CD4-positive, alpha-beta T cell treated with Interleukin-1 beta for 1 hour (primary cell): ENCODE data around the gene LIPM.

ENCODE experiments used
- DNase-seq, 2 donors: peaks; one replicate each; pipeline ENCODE4 v3.0.0-alpha.2; 2020 to 2022

Gene LIPM, protein sequence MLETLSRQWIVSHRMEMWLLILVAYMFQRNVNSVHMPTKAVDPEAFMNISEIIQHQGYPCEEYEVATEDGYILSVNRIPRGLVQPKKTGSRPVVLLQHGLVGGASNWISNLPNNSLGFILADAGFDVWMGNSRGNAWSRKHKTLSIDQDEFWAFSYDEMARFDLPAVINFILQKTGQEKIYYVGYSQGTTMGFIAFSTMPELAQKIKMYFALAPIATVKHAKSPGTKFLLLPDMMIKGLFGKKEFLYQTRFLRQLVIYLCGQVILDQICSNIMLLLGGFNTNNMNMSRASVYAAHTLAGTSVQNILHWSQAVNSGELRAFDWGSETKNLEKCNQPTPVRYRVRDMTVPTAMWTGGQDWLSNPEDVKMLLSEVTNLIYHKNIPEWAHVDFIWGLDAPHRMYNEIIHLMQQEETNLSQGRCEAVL

DNA sequence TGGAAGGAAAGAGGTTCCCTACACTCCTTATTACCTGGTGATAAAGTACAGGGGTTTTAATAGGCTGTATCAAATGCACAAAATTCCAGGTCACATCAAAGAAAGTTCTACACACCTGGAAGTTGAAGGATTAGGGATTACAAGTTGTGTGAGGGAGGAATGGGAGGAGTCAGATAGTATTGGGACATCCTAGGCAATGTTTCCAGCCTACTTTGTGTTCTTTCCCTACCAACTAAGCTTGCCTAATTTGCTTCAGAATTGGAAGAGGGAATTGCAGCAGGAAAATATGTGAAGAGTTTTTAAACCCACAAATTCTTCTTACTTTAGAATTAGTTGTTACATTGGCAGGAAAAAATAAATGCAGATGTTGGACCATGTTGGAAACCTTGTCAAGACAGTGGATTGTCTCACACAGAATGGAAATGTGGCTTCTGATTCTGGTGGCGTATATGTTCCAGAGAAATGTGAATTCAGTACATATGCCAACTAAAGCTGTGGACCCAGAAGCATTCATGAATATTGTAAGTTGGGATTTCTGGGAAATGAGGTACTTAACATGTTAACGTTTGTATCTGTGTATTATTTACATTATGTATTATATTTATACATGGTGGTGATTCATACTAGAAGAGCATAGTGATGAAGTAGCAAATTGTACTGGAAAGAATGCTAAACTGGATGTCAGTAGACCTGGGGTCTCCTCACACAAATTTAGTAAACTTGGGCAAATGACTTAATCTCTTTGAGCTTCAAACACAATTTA lies at the start of gene LIPM:
LIPM (plus strand) TSS at position 208 of the 763 bp plus-strand sequence; CDS start at position 375, 167 bp downstream.
- no peak for DNase-seq

DNA sequence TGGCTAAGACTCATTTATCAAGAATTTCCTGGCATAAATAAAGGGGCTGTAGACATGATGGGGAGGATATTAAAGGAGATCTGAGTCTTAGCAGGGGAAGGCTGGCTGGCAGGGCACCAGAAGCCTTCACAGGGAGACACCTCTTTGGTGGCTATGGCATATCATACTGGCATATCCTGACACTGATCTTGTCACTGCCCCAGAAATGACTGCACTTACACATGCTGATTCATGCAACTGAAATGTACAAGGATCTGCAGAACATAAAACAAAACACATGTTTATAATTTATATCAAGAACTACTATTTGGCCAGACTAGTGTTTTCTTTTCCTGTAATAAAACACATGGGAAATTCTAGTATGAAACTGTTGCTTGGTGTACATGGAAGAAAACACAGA lies 48.2 kb upstream of the LIPM start:
- DNase-seq = no peak

DNA sequence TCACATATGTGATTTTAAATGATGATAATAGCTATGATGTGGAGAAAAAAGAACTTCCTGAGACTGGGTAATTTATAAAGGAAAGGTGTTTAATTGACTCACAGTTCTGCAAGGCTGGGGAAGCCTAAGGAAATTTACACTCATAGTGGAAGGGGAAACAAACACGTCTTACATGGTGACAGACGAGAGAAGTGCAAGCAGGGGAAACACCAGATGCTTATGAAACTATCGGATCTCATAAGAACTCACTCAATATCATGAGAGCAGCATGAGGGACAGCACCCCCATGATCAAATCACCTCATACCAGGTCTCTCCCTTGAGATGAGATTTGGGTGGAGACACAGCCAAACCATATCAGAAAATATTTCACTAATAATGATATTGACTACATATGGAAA lies 46.8 kb upstream of the LIPM start:
- peak in 1 of 2 donors; percentile 14 for DNase-seq

DNA sequence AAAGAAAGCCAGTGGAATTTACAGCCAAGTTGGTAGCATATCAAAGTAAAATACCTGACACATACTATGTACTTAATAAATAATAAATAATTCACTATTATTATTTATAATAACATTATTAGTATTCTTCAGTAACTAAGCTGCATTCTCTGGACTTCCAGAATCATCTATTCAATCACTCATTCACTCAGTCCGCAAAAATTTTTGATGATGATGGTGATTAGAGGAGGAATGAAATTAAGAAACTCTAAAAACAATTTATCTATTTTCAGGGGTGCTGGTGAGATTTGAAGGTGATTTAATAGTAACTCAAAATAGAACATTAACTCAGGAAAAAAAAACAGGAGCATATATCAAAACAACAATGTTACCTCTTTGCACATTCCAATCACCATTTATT lies 45.9 kb upstream of the LIPM start:
- DNase-seq = no peak

DNA sequence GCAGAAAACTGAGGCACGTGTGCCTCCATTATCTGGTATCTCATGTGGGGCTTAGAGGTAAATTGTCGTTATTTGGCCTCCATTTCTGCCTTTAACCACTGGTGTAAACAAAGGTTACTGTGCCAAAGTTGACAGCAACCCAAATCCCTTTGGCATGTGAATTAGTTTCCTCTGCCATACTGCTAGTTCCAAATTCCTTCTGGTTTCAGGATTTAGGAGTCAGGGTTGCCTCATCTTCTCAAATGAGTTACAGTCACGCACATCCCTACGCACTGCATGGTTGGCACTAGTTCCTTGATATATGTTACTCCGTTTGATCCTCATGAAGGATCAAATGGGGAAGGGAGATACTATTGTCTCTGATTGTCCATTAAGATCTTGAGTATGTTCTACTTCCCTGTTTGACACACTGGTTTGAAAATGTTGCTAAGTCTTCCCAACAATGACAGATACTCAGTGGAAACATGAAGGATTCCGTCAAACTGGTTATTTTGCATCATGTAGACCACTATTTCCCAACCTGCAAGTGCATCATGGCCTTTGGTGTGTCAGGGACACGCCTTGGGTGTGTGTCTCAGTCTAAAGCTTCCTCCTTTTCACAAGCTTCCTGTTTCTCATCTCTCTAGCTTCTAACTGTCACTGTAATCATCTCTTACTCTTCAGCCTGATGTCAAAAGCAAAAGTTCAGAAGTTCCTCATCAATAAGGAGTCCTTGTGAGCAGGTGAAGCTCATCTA lies 43.0 kb upstream of the LIPM start, which contains the start of gene LIPN:
LIPN (plus strand) TSS at position 655 of the 736 bp plus-strand sequence. CDS start 1,386 bp downstream, outside the sequence.
- peak; percentile 11 to 74 for DNase-seq

DNA sequence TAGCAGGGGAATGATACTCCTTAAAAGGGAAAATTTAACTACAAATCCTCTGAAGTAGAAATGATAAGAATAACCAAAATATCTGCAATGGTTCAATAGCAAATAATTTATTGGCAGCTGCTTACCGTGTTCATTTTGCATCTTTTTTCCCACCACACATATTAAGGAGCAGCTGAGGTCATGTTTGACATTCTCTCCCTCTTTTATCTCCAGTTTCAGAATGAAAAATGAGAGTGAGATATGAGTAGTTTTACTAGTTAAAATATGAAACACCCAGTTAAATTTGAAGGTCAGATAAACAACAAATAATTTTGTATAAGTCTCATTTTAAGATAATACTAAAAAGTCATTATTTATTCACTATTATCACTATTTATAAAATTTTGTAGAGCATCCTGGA lies 39.6 kb upstream of the LIPM start:
- no peak for DNase-seq

DNA sequence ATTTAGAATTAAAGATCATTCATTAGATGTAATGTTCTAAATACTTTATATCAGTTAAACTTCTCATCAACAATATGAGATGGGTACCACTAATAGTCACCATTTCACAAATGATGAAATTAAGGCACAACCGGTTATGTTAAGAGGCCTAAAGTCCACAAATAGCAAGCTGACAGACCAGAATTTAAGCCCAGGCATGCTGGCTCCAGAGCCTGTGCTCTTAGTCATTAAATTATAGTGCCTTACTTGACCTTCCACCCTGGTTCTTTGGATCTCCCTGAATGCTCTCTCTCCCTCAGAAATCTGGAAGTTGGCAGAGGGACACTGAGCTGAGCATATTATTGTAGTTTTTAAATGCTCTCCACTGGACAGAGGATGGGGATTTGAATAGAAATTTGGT lies 39.1 kb upstream of the LIPM start:
- DNase-seq = no peak

DNA sequence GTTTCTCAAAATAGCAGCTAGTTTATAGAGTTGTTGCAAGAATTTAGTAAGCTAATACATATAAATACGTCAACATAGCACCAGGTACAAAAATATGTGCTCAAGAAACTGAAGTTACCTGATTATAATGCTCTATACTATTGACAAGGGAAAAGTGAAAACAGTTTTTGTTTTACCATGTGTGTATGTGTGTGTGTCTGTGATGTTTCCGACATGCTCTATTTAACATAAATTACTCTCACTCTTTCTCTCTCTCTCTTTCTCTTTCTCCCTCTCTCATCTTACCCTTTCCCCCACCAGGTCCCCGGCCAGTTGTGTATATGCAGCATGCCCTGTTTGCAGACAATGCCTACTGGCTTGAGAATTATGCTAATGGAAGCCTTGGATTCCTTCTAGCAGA lies 38.4 kb upstream of the LIPM start:
- DNase-seq = no peak

DNA sequence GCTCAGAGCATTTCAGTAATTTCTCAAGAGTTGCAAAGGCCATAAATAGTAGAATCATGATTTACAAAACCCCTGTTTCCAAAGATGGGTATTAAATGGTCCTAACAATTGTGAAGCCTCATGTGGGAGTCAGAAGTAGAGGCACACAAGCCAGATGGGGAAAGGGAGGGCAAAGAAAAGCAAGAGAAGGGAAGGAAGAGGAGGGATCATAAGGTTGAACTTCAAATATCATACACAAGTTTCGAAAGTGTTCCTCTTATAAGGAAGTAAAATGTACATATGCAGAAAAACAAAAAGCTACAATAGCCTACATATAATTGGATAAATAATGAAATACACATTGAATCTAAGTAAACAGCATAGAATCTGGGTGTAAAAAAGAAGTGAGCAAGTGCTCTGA lies 36.7 kb upstream of the LIPM start:
- no peak for DNase-seq

DNA sequence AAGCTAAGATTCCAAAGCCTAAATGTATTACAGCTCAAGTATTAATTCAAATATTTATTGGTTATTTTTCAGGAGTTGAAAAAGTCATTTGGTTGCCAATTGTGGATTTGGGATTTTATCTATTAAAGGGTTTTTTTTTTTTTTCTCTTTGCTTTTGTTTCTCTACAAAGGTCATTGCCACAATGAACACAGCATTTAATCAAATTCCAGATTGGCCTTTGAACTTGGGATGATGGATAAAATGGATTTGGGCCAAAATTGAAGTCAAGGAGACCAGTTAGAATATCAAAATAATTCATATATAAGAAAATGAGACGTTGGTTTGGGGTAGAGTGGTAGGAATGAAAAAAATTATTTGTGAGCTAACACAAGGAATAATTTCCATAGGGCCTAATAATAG lies 33.1 kb upstream of the LIPM start:
- no peak for DNase-seq

DNA sequence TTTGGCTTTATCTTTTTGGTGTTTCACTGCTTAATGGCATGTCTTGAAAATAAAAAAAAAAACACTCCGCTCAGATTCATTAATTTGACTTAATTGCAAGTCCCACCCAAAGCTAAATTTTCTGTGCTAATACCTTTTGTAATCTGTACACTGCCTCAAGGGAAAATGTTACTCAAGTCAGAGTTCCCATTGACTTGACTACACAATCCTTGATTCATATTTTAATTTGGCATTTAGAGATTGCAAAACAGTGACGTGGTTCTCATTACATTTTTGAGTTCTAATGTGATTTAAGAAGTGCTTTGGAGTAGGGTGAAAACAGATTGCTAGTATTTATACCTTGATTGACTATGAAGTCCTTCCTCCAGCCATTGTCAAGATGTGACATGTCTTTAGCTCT lies 21.3 kb upstream of the LIPM start:
- no peak for DNase-seq

DNA sequence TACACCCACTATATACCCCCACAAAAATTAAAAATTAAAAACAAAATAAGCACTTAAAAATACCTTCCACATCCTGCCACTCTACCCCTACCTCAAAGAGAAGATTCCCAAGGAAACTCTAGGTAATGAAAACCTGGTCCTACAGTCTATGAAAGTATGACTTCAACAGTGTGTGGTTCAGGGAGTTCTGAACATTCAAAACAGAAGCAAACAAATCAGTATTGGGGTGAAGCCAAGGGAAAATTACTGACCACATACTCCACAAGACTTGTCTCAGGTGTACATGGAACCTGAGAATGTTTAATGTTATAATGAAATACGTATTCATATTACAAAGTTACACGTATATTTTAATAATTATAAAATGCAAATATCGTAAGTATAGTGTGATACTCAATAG lies 20.3 kb upstream of the LIPM start:
- DNase-seq = no peak

DNA sequence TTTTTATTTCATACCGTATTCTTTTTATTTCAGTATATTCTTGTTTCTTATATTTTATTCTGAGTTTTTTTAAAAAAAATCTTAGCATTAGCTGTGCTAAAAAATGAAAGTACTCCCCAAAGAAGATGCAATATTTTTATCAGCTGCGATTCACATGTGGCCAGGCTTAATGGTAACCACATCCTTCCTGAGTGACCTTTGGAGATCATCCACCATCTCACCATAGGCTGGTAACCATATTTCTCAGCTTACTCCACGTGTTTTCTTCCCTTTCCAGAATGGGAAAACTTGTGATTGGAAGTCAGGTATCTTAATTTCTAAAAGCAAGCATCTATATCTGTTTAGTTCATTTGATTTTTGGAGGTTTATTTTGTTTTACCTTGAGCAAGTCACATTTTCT lies 18.8 kb upstream of the LIPM start:
- DNase-seq = no peak

DNA sequence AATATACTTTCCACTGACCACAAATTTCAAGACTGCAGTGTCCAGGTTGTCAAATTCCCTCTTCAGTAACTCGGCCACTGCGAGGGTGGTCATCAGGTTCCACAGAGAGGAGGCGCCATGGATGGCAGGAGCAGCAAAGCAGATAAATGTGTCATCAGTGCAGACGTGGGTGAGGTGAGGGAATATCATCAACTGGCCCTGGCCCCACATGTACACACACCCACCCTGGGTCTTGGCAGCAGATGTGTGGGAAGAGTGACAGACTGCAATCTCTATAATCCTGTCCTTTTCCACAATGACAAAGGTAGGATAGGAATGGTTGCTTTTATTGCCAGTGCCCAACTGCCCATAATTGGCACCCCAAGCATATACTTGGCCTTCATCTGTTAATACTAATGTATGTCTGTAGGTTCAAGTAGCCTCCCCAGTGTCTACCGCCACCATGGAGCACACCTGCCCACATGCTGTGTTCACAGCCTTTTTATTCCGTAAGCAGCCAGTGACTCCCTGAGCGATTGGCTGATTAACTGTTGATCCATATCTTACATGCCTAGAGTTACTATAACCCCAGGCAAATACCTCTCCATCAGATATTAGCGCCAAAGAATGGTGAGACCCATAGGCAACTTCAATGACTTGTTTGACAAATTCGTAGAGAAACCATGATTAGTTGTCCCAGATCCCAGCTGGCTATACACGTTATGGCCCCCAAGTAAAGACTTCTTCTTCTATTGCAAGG lies 16.3 kb upstream of the LIPM start:
- no peak for DNase-seq

DNA sequence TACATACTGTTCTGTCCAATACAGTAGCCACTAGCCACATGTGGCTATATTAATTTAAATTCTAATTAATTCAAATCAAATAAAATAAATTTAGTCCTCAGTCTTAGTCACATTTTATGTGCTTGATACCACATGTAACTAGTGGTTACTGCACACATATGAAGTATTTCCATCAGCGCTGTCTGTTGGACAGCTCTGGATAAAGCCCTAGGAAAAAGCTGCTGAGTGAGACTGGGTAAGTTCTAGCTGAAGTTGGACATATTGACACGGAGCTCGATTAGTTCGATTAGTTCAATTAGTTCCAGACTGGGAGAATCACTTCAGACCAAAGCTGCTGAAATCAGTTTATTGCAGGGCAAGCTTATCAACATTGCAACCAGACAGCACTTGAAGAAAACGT lies 15.1 kb upstream of the LIPM start:
- DNase-seq = no peak

DNA sequence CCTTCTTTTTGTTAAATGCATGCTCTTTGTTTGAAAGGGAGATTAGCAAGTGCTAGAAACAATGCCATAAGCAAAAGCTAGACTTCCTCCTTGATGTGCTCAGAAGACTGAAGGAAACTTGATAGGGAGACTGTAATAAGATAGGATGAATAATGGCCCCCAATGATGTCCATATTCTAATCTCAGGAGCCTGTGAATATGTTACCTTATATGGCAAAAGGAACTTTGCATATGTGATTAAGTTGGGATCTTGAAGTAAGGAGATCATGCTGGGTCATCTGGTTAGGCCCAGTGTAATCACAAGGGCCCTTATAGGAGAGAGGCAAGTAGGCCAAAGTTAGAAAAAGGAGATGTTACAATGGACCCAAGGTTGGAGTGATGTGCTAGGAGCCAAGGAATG lies 13.6 kb upstream of the LIPM start:
- DNase-seq = no peak

DNA sequence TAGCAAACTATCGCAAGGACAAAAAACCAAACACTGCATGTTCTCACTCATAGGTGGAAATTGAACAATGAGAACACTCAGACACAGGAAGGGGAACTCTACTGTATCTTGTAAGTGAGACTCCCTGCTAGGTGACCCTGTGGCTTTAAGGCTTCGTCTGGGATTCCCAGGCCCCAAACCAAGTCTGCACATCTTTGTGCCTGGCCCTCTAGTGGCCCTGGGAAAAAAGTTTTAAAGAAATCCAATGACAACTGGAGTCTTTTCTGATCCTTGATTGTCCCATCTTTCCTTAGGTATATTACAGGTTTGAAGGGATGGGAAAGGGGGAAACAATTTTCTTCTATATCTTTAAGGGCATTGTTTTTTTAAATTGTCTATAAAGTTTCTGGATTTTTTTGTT lies 10.6 kb upstream of the LIPM start:
- peak in 1 of 2 donors; percentile 24 for DNase-seq

DNA sequence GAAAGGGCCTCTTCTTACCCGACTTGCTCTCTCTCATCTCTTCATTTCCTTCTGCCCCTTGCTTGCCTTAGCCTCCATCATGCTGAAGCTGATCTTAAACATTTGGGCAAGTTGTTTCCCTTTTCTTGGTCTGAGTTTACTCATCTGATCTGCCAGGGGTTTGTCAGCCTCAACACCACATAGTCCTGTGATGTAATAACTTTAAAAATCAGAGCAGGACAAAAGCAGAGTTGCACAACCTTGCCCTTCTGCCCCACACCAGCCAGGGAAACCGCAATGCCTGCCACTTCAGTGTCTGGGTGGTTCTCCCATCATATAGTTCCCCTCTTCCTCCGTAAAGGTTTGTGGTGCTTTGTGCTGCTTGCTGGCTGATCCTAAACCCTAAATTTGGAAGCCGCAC lies 9.9 kb upstream of the LIPM start:
- DNase-seq = peak; percentile 4 to 71

DNA sequence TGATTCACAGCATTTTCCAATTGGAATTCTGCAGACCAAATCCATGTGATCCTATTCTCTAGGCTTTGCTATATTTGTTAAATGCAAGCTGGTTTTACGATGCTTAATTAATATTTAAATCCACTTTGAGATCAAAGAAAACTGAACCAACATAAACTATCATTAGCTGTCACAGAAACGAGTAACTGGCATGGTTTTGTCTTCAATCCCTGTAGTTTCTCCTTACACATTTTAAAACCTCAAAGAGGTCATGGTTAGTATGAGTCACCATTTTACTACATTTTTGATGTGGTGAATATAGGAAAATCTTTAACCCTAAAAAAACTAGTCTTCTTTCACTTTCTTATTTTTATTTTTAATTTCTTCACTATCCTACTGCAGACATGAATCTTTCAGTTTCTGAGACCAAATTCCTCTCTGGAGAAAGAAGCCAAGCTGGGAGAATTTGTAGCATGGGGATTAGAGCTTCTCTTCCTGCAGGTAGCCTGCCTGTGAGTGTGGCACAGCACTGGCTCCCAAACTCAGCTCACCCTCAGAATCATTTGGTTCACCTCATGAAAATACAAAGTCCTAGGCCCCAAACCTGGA lies 8.7 kb upstream of the LIPM start:
- DNase-seq = peak in 1 of 2 donors; percentile 8

DNA sequence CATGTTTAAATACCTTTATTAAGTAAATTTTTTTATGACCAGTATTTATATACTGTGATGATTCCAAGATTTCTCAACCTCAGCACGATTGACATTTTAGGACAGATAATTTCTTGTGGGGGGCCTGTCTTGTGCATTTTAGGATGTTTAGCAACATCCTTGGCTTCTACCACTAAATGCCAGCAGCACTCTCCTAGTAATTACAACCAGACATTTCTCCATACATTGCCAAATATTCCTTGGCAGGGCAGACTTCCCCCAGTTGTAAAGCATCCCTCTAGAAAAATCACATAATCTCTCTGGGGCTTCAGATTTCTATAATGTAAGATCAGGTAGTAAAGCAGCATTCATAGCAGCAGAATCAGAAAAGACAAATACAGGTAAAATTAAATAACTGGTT lies 7.8 kb upstream of the LIPM start:
- DNase-seq = no peak

DNA sequence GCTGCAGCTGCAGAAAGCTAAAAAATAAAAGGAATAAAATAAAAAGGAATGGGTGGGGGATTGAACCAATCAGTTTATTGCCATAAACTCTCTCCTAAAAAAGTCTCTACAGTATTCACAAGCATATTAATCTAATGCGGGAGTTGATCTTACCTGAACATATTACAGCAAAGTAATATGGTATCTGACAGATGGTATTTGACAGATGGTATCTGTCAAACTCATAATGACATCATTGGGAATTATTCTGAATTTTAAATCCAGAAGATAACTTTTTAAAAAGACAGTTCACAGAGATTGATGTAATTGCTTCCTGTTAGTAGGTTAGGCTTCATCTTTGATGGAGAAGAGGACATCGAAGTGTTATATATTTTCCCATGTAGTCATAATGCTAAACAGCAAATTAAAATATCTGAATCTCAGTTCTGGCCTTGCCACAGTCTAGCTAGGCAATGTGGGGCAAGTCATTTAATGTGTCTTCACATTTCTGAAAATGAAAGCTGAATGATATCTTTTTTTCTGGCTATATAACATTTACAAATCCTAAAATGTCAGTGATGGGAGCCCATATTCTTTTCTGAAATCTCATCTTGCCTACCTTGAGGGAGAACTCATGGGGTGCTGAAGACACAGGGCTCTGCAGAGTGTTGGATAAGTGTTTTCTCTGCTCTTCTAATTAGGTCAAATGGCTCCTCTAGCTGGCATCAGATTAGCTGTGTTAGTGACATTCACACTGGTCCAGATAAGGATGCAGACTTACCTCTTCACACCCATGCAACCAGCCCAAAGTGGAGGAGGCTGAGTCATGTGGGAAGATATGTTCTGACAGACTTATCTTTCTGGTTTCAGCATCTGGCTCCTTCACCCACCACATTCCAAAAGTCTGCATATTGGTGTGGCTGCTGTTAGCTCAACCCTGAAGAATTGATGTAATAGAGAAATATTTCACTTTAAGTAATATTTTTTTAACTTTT lies 2.1 kb upstream of the LIPM start:
- no peak for DNase-seq
